RPMI8226 (cell line): Measurements from ENCODE around the gene MDP1.
"Not testable (repeated sequence)": the region's sequence is repeated elsewhere in the genome, so short reads cannot be mapped to it uniquely, and the experiment has no call there.

ENCODE experiments used
- DNase-seq: peaks from one replicate; pipeline ENCODE4 v3.0.0-alpha.2; 2015

Gene MDP1

GRCh38 chr14:24228902-24229301, 13.0 kb upstream of the MDP1 start:
- DNase-seq = no peak

GRCh38 chr14:24226473-24226872, 10.6 kb upstream of the MDP1 start:
- DNase-seq = no peak

GRCh38 chr14:24224618-24225071, 8.8 kb upstream of the MDP1 start:
- DNase-seq = no peak

GRCh38 chr14:24222987-24223386, 7.1 kb upstream of the MDP1 start:
- not testable (repeated sequence) for DNase-seq

- DNase-seq = no peak
Observed at GRCh38 chr14:24219521-24219920, 3.7 kb upstream of the MDP1 start.

- no peak for DNase-seq
Observed at GRCh38 chr14:24219080-24219479, 3.2 kb upstream of the MDP1 start.

GRCh38 chr14:24216876-24217275, 1.0 kb upstream of the MDP1 start:
- not testable (repeated sequence) for DNase-seq

- DNase-seq = no peak
Observed at GRCh38 chr14:24216345-24216699, 456 bp upstream of the MDP1 start.

- DNase-seq = no peak
Observed at GRCh38 chr14:24213866-24214662, 1.8 kb downstream of the MDP1 start.

- DNase-seq = peak; percentile 95
Observed at GRCh38 chr14:24212924-24213865, 2.7 kb downstream of the MDP1 start, which contains the start of gene CHMP4A. TSS of gene CHMP4A (minus strand) at chr14:24213488. CDS start at chr14:24213439, 49 bp downstream.

GRCh38 chr14:24211311-24211710, 4.6 kb downstream of the MDP1 start:
- no peak for DNase-seq

- no peak for DNase-seq
Observed at GRCh38 chr14:24207625-24208024, 8.2 kb downstream of the MDP1 start.

- no peak for DNase-seq
Observed at GRCh38 chr14:24207104-24207551, 8.7 kb downstream of the MDP1 start.

- no peak for DNase-seq
Observed at GRCh38 chr14:24206260-24207103, 9.4 kb downstream of the MDP1 start.

- DNase-seq = no peak
Observed at GRCh38 chr14:24204163-24205146, 11.4 kb downstream of the MDP1 start.

GRCh38 chr14:24203249-24203886, 12.5 kb downstream of the MDP1 start:
- not testable (repeated sequence) for DNase-seq

GRCh38 chr14:24202538-24202937, 13.3 kb downstream of the MDP1 start:
- not testable (repeated sequence) for DNase-seq

- DNase-seq = no peak
Observed at GRCh38 chr14:24198814-24199524, 16.9 kb downstream of the MDP1 start.

GRCh38 chr14:24197056-24197450, 18.8 kb downstream of the MDP1 start:
- no peak for DNase-seq
